ENCODE results near the gene ERN1.

The ERN1 gene

DNA sequence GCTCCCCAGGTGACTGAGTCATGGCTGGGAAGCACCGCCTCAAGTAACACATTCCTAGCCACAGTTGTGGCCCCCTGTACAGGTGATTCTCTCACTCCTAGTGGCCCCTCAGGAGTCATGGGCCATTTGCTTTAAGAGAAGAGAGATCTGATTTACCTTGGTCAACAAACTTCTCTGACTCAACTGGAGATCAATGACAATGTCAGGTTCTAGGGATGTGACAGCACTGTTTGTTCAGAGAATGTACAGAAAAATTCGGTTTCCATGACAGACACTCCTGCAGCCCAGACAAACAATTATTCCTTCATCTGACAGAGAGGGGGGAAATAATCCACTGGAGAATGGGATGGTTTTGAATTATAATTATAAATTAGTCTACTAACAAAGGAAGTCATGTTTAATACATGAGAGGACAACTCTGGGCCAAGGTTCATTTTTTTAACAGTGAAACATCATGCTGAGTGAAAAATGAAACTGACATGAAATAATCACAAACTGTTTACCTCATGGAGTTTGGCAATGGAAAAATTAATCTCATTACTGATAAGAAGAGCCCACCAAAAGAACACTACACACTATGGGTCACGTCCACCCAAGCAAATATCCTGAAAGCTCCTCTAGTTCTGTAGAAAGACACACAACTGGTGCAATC lies 9.7 kb downstream of the ERN1 start:
- no peak overlapping the region for H3K4me2 ChIP-seq (ENCODE audit: insufficient read depth, low read length, poor library complexity, severe bottlenecking)
- no peaks in the 10 kb centered on the region for H3K9me3 ChIP-seq (replicated peaks in 1 of 2; ENCODE audit: control insufficient read depth in 2 of 2, insufficient read depth in 1 of 2, low read depth in 1 of 2, low read length in 2 of 2)
- H2BK120ac ChIP-seq (ENCODE audit: low read depth, low read length), result no peak overlapping the region
- peaks cover 0 to 3% of the 10 kb centered on the region in 2 donors for H3K4me1 ChIP-seq (ENCODE audit: control insufficient read depth in 2 of 2, insufficient read depth in 1 of 2, low read depth in 1 of 2, low read length in 2 of 2)
- H4K91ac ChIP-seq (ENCODE audit: low read depth, low read length, poor library complexity), result no peak overlapping the region
- no CpG with 5 or more reads among the region's 3 CpGs for WGBS, 2 donors (ENCODE audit: extremely low coverage in 2 of 2, insufficient read length in 2 of 2, insufficient replicate concordance in 1 of 2)
- H3K9ac ChIP-seq (ENCODE audit: low read depth, low read length, poor library complexity), result no peak overlapping the region
- no peaks in the 10 kb centered on the region for H3K79me1 ChIP-seq (ENCODE audit: low read depth, low read length)
- H3K14ac ChIP-seq (ENCODE audit: low read length), result no peak overlapping the region
- no peak overlapping the region for H3K4ac ChIP-seq (ENCODE audit: low read length)
- H2BK15ac ChIP-seq (ENCODE audit: low read length), result no peak overlapping the region
- DNase-seq (ENCODE audit: low spot score), result no peak
- H3K27ac ChIP-seq (replicated peaks; ENCODE audit: low read length), result no peak overlapping the region
- H2AK5ac ChIP-seq (ENCODE audit: low read depth, low read length), result no peak overlapping the region
- no peak overlapping the region for H2AFZ ChIP-seq (ENCODE audit: low read length)
- H3K18ac ChIP-seq (ENCODE audit: low read length), result no peak overlapping the region
- no peak overlapping the region for H3K23ac ChIP-seq (ENCODE audit: low read depth, low read length, poor library complexity)
- H3K27me3 ChIP-seq (ENCODE audit: control insufficient read depth in 3 of 3, insufficient read depth in 3 of 3, low read depth in 1 of 3, low read length in 3 of 3), result no peaks in the 10 kb centered on the region
- H2BK12ac ChIP-seq (ENCODE audit: low read length), result no peak overlapping the region
- no peak overlapping the region for H2BK5ac ChIP-seq (ENCODE audit: low read length)
- no peaks in the 10 kb centered on the region for H3K36me3 ChIP-seq (replicated peaks in 1 of 2; ENCODE audit: control insufficient read depth in 2 of 2, insufficient read depth in 2 of 2, low read length in 2 of 2)
- H4K8ac ChIP-seq (ENCODE audit: low read depth, low read length), result no peak overlapping the region
- no peak overlapping the region for H3K4me3 ChIP-seq (ENCODE audit: low read length in 2 of 2)

DNA sequence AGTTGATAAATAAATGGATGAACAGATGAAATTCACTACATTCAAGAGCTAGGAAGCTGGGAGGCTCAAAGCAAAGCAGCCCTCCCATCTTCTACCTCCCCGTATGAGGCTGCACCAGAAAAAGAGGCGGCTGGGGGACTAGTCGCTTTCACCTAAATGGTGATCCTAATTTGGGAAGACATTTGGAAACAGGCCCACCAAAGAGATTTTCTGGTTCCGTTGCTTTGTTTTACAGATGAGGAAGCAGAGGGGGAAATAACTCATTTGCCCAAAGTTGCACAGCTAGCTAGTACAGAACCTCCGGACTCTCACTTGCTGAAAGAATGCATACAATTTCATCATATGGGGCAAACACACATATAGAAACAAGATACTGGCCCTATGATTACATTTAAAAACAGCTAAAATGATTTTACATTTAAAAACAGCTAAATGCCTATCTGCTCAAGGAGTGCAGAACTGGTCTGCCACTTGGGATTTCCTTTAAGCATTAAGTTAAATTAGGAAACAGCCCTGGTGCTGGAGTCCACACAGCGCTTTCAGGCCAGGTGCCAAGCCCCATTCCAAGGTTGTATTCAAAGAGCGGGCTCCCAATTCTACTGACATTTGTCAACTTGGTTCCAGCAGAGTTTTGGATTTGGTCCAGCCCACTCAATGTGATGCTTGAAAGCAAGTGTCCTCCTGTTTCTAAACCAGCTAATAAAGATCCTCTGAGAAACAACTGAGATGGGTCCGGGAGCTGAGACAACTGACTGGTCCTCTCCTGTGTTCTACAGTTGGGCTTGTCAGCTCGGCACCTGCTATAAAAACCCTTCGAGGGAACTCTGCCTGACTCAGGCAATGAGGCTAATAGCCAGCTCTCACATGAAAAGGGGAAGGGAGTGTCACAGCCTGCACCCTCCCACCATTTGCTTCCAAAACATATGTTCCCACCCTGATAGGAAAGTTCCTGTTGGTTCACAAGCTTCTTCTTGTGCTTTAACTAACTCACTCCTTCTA lies 11.7 kb downstream of the ERN1 start:
- no peak overlapping the region for H3K18ac ChIP-seq (ENCODE audit: low read length)
- H4K91ac ChIP-seq (ENCODE audit: low read depth, low read length, poor library complexity), result no peak overlapping the region
- H3K4me1 ChIP-seq (ENCODE audit: control insufficient read depth in 2 of 2, insufficient read depth in 1 of 2, low read depth in 1 of 2, low read length in 2 of 2), result peaks cover 0 to 3% of the 10 kb centered on the region in 2 donors
- no peaks in the 10 kb centered on the region for H3K79me1 ChIP-seq (ENCODE audit: low read depth, low read length)
- H2BK120ac ChIP-seq (ENCODE audit: low read depth, low read length), result no peak overlapping the region
- no peak overlapping the region for H2BK12ac ChIP-seq (ENCODE audit: low read length)
- no peak overlapping the region for H3K27ac ChIP-seq (replicated peaks; ENCODE audit: low read length)
- no peak overlapping the region for H3K4me3 ChIP-seq (ENCODE audit: low read length in 2 of 2)
- no peak overlapping the region for H2BK15ac ChIP-seq (ENCODE audit: low read length)
- H2BK5ac ChIP-seq (ENCODE audit: low read length), result no peak overlapping the region
- no peaks in the 10 kb centered on the region for H3K9me3 ChIP-seq (replicated peaks in 1 of 2; ENCODE audit: control insufficient read depth in 2 of 2, insufficient read depth in 1 of 2, low read depth in 1 of 2, low read length in 2 of 2)
- no CpG with 5 or more reads among the region's 10 CpGs for WGBS, 2 donors (ENCODE audit: extremely low coverage in 2 of 2, insufficient read length in 2 of 2, insufficient replicate concordance in 1 of 2)
- H3K9ac ChIP-seq (ENCODE audit: low read depth, low read length, poor library complexity), result no peak overlapping the region
- H2AFZ ChIP-seq (ENCODE audit: low read length), result no peak overlapping the region
- H3K27me3 ChIP-seq (ENCODE audit: control insufficient read depth in 3 of 3, insufficient read depth in 3 of 3, low read depth in 1 of 3, low read length in 3 of 3), result no peaks in the 10 kb centered on the region
- no peak for DNase-seq (ENCODE audit: low spot score)
- no peaks in the 10 kb centered on the region for H3K36me3 ChIP-seq (replicated peaks in 1 of 2; ENCODE audit: control insufficient read depth in 2 of 2, insufficient read depth in 2 of 2, low read length in 2 of 2)
- H4K8ac ChIP-seq (ENCODE audit: low read depth, low read length), result no peak overlapping the region
- no peak overlapping the region for H3K14ac ChIP-seq (ENCODE audit: low read length)
- no peak overlapping the region for H3K4ac ChIP-seq (ENCODE audit: low read length)
- H2AK5ac ChIP-seq (ENCODE audit: low read depth, low read length), result no peak overlapping the region
- H3K4me2 ChIP-seq (ENCODE audit: insufficient read depth, low read length, poor library complexity, severe bottlenecking), result no peak overlapping the region
- no peak overlapping the region for H3K23ac ChIP-seq (ENCODE audit: low read depth, low read length, poor library complexity)

DNA sequence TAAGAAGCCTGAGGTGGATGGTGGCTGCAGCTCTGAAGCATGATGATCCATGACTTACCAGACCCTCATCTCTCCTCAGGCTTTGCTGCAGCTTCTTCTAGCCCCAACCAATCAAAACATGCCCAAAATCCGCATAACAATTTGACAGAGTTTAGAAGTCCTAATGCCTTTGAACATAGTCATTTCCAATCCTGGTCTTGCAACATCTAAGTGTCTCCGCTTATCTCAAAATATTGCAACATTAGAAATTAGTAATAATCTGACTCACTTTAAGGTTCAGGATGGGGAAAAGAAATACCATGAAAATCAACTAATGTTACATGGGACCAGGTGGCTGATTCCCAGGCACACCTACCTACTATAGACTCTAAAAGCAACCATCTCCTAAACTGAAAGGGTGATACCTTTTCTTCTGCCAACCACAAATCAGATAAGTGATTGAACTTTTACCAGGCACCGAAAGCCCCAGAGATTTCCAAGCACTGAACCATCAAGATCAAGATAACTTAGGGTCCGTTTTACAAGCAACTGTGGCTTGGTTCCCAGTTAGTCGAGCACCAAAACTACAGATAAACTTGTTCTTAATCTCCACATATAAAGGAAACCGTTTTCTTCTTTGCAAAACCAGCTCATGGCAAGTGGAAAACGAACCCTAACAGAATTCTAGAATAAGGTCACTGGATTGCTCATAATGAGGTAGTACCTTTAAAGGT lies 14.0 kb downstream of the ERN1 start:
- Histone ChIP-seq H2BK12ac (ENCODE audit: low read length) (no peak overlapping the region), H3K79me1 (ENCODE audit: low read depth, low read length) (no peaks in the 10 kb centered on the region), H2BK5ac (ENCODE audit: low read length) (no peak overlapping the region), H3K4ac (ENCODE audit: low read length) (no peak overlapping the region), H2AK5ac (ENCODE audit: low read depth, low read length) (no peak overlapping the region), H3K36me3 (replicated peaks in 1 of 2; ENCODE audit: control insufficient read depth in 2 of 2, insufficient read depth in 2 of 2, low read length in 2 of 2) (no peaks in the 10 kb centered on the region), H3K14ac (ENCODE audit: low read length) (no peak overlapping the region), H4K8ac (ENCODE audit: low read depth, low read length) (no peak overlapping the region), H3K4me2 (ENCODE audit: insufficient read depth, low read length, poor library complexity, severe bottlenecking) (no peak overlapping the region), H2AFZ (ENCODE audit: low read length) (no peak overlapping the region), H3K9ac (ENCODE audit: low read depth, low read length, poor library complexity) (no peak overlapping the region), H3K4me3 (ENCODE audit: low read length in 2 of 2) (no peak overlapping the region), H3K27ac (replicated peaks; ENCODE audit: low read length) (no peak overlapping the region), H2BK15ac (ENCODE audit: low read length) (no peak overlapping the region), H3K9me3 (replicated peaks in 1 of 2; ENCODE audit: control insufficient read depth in 2 of 2, insufficient read depth in 1 of 2, low read depth in 1 of 2, low read length in 2 of 2) (no peaks in the 10 kb centered on the region), H4K91ac (ENCODE audit: low read depth, low read length, poor library complexity) (no peak overlapping the region), H2BK120ac (ENCODE audit: low read depth, low read length) (no peak overlapping the region), H3K4me1 (ENCODE audit: control insufficient read depth in 2 of 2, insufficient read depth in 1 of 2, low read depth in 1 of 2, low read length in 2 of 2) (peaks cover 0 to 3% of the 10 kb centered on the region in 2 donors), H3K23ac (ENCODE audit: low read depth, low read length, poor library complexity) (no peak overlapping the region), H3K27me3 (ENCODE audit: control insufficient read depth in 3 of 3, insufficient read depth in 3 of 3, low read depth in 1 of 3, low read length in 3 of 3) (no peaks in the 10 kb centered on the region), H3K18ac (ENCODE audit: low read length) (no peak overlapping the region)
- no CpG with 5 or more reads among the region's 7 CpGs for WGBS, 2 donors (ENCODE audit: extremely low coverage in 2 of 2, insufficient read length in 2 of 2, insufficient replicate concordance in 1 of 2)
- DNase-seq (ENCODE audit: low spot score), result no peak
